ENCODE results near the gene CALU.

DNA sequence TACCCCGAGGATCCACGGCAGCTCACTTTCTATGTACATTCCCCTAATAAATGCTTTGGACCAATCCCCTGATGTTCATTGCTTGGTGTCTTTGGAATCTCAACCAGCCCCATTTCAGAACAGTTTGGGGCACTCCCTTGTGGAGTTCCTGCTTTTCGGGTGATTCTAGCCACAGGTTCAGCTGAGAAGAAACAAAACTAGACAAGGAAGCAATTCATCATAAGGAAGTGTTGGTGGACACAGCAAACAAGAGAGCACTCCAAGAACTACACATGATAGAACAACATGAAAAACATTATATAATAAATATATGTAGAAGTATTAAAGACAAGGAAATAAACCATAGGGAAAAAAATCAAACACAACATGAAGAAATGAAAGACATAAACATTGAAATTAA, 46.6 kb downstream of the CALU start:
- TF ChIP-seq EZH2 (IDR thresholded peaks at IDR 0.05; ENCODE audit: borderline replicate concordance, low read length): no peak
- TF ChIP-seq, protein P1, sequence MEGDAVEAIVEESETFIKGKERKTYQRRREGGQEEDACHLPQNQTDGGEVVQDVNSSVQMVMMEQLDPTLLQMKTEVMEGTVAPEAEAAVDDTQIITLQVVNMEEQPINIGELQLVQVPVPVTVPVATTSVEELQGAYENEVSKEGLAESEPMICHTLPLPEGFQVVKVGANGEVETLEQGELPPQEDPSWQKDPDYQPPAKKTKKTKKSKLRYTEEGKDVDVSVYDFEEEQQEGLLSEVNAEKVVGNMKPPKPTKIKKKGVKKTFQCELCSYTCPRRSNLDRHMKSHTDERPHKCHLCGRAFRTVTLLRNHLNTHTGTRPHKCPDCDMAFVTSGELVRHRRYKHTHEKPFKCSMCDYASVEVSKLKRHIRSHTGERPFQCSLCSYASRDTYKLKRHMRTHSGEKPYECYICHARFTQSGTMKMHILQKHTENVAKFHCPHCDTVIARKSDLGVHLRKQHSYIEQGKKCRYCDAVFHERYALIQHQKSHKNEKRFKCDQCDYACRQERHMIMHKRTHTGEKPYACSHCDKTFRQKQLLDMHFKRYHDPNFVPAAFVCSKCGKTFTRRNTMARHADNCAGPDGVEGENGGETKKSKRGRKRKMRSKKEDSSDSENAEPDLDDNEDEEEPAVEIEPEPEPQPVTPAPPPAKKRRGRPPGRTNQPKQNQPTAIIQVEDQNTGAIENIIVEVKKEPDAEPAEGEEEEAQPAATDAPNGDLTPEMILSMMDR (conservative IDR thresholded peaks at IDR 0.05 in 1 of 2, IDR thresholded peaks at IDR 0.05 in 1 of 2; ENCODE audit: extremely low read depth in 1 of 2, insufficient read depth in 1 of 2, low read depth in 1 of 2, low read length in 2 of 2): no peak
